GM23338 (cell line): ENCODE data around the gene IGF1R. TPM values are rescaled to one million over a fixed set of nuclear protein-coding genes. Genes with fewer than 3 reads are reported as not detected.
A peak's percentile ranks its signal among the peaks of the same experiment; 100 is the strongest.

Source experiments
- ATAC-seq: fragments of 200-7000 bp; cut with Tn5 transposase; 3 replicates; pipeline ENCODE4 v1.9.1; 2020
- DNase-seq: peaks from one replicate; pipeline ENCODE4 v3.0.0-alpha.2; 2015; ENCODE audit warnings: low spot score
- H2AFZ ChIP-seq: fragments of 200-600 bp; sonication (generic); 2 replicates; pipeline ENCODE4 v1.8.0; 2016; ENCODE audit warnings: antibody characterized with exemption, mild to moderate bottlenecking, moderate library complexity
- H3F3A ChIP-seq: fragments of 200-600 bp; sonication (generic); replicated peaks from 2 replicates; pipeline ENCODE4 v1.8.0; 2017; ENCODE audit warnings: antibody characterized with exemption, mixed run types, low read depth
- H3K27ac ChIP-seq: fragments of 200-600 bp; sonication (generic); 2 replicates; pipeline ENCODE4 v1.6.1; 2016; ENCODE audit warnings: low read depth
- H3K27me3 ChIP-seq: fragments of 200-600 bp; sonication (generic); 2 replicates; pipeline ENCODE4 v1.8.0; 2016; ENCODE audit warnings: mild to moderate bottlenecking, mixed run types, moderate library complexity; ENCODE audit not compliant: insufficient read depth
- H3K36me3 ChIP-seq: fragments of 200-600 bp; sonication (generic); 2 replicates; pipeline ENCODE4 v1.8.0; 2016; ENCODE audit warnings: mild to moderate bottlenecking; ENCODE audit not compliant: insufficient read depth
- H3K4me1 ChIP-seq: fragments of 200-600 bp; sonication (generic); 2 replicates; pipeline ENCODE4 v1.8.0; 2016; ENCODE audit warnings: mild to moderate bottlenecking, moderate library complexity; ENCODE audit not compliant: insufficient read depth
- H3K4me2 ChIP-seq: fragments of 200-600 bp; sonication (generic); 2 replicates; pipeline ENCODE4 v1.7.1; 2017; ENCODE audit warnings: mixed run types
- H3K4me3 ChIP-seq: fragments of 200-600 bp; sonication (generic); 2 replicates; pipeline ENCODE4 v1.6.1; 2016; ENCODE audit warnings: mixed run types
- H3K79me2 ChIP-seq: fragments of 200-600 bp; sonication (generic); replicated peaks from 2 replicates; pipeline ENCODE4 v1.8.0; 2017; ENCODE audit warnings: mild to moderate bottlenecking; ENCODE audit not compliant: insufficient read depth
- H3K9me2 ChIP-seq: fragments of 200-600 bp; sonication (generic); 2 replicates; pipeline ENCODE4 v1.8.0; 2017; ENCODE audit not compliant: insufficient read depth
- H4K20me1 ChIP-seq: fragments of 200-600 bp; sonication (generic); replicated peaks from 2 replicates; pipeline ENCODE4 v1.8.0; 2017; ENCODE audit warnings: mild to moderate bottlenecking; ENCODE audit not compliant: insufficient read depth
- H3K27ac Mint-ChIP-seq: 2 replicates; pipeline ENCODE4 v1.8.0; 2020; ENCODE audit warnings: inconsistent platforms, mild to moderate bottlenecking, moderate library complexity, mixed read lengths
- H3K27me3 Mint-ChIP-seq: 3 replicates; pipeline ENCODE4 v1.8.0; 2022; ENCODE audit warnings: low read depth, mild to moderate bottlenecking, moderate library complexity, mixed read lengths, inconsistent platforms; ENCODE audit not compliant: insufficient read depth, poor library complexity
- H3K36me3 Mint-ChIP-seq: 3 replicates; pipeline ENCODE4 v1.8.0; 2021; ENCODE audit warnings: low read depth, mild to moderate bottlenecking, inconsistent platforms, moderate library complexity, mixed read lengths
- H3K4me1 Mint-ChIP-seq: 3 replicates; pipeline ENCODE4 v1.8.0; 2020; ENCODE audit warnings: mild to moderate bottlenecking, inconsistent platforms, mixed read lengths
- H3K4me3 Mint-ChIP-seq: 3 replicates; pipeline ENCODE4 v1.8.0; 2021; ENCODE audit warnings: moderate library complexity, mild to moderate bottlenecking, inconsistent platforms, mixed read lengths
- H3K9me3 Mint-ChIP-seq: 3 replicates; pipeline ENCODE4 v1.8.0; 2020; ENCODE audit warnings: moderate library complexity, mild to moderate bottlenecking, inconsistent platforms, mixed read lengths
- CREB1 ChIP-seq: fragments of 250-450 bp; sonication (Bioruptor Pico); IDR thresholded peaks from 2 replicates; pipeline ENCODE4 v1.5.0; 2020; ENCODE audit warnings: low read depth, mild to moderate bottlenecking, moderate library complexity
- EZH2phosphoT487 ChIP-seq: fragments of 200-600 bp; sonication (generic); IDR thresholded peaks from one replicate; pipeline ENCODE4 v1.8.1; 2018; ENCODE audit warnings: antibody characterized with exemption; ENCODE audit not compliant: unreplicated experiment
- NANOG ChIP-seq: IDR thresholded peaks from 2 replicates; pipeline ENCODE4 v1.6.1; 2016; ENCODE audit warnings: antibody characterized with exemption, borderline replicate concordance
- STAT1 ChIP-seq: IDR thresholded peaks from one replicate; pipeline ENCODE4 v1.6.1; 2016; ENCODE audit warnings: antibody characterized with exemption; ENCODE audit not compliant: unreplicated experiment
- ZNF114 ChIP-seq: fragments of 250-450 bp; sonication (Bioruptor Pico); IDR thresholded peaks from 2 replicates; pipeline ENCODE4 v1.5.0; 2020; ENCODE audit warnings: mild to moderate bottlenecking, moderate library complexity
- ZNF331 ChIP-seq: fragments of 250-450 bp; sonication (Bioruptor Pico); IDR thresholded peaks from 2 replicates; pipeline ENCODE4 v1.5.0; 2020; ENCODE audit warnings: low read depth, mild to moderate bottlenecking, moderate library complexity
- polyA plus RNA-seq: library from polyadenylated mRNA; unstranded; fragments of >200 nt; fragmentation: Nextera tagmentation; extraction: Ambion mirVana; gene quantifications from 2 replicates; pipeline ENCODE4 v1.2.1, GENCODE V29; 2016
- total RNA-seq: library from RNA; depleted of rRNA; stranded (reverse); fragments of >200 nt; shearing (Covaris generic); gene quantifications from 2 replicates; pipeline ENCODE4 v1.2.3, GENCODE V29; 2014
- TF ChIP-seq, protein P1 (sequence below): IDR thresholded peaks from one replicate; pipeline ENCODE4 v1.6.1; 2018; ENCODE audit warnings: antibody characterized with exemption; ENCODE audit not compliant: unreplicated experiment
- TF ChIP-seq, protein P2 (sequence below), 2 experiments: fragments of 200-600 bp in 1 of 2; sonication (generic) in 1 of 2; conservative IDR thresholded peaks; 2 replicates each; pipeline versions ENCODE4 v1.5.1 to v1.6.1; 2016 to 2017; ENCODE audit warnings: antibody characterized with exemption in 2 of 2, low read depth in 2 of 2, mild to moderate bottlenecking in 2 of 2, moderate library complexity in 1 of 2
- TF ChIP-seq, protein P3 (sequence below): fragments of 250-450 bp; sonication (Bioruptor Pico); IDR thresholded peaks from 2 replicates; pipeline ENCODE4 v1.5.0; 2020; ENCODE audit warnings: mild to moderate bottlenecking, moderate library complexity

IGF1R gene
- total and polyA plus RNA-seq, 2 experiments from 2014 or later = 20.4 to 92.2 TPM

DNA sequence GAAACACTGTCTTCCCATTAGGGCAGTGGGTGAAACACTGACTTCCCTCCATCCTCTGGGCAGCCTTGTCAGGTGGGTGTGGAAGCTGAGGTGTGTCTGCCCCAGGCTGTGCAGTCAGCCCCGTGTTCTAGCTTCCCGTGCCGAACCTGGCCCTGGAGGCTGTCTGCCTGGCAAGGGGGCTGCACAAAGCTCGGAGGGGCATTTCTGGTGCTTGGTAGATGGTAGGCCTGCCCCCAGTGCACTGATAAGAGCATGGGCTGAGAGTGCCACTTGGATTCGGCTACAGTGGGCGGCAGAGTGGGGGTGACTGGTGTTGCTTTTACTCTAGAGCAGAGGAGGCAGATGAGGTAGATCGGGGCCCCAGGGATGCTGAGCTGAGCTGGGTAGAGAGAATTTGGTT lies 21.3 kb downstream of the IGF1R start:
- no peak overlapping the region for H2AFZ ChIP-seq
- H3K36me3 ChIP-seq = no peaks in the 10 kb centered on the region
- DNase-seq = no peak
- H3K27ac Mint-ChIP-seq = peak overlapping the region; percentile 92
- peaks cover 89% of the 10 kb centered on the region for H3K79me2 ChIP-seq
- no peaks in the 10 kb centered on the region for H3K27me3 ChIP-seq
- TF ChIP-seq ZNF331 (CRISPR knock-in tag) = no peak
- no peak for TF ChIP-seq EZH2phosphoT487
- TF ChIP-seq, protein P1, sequence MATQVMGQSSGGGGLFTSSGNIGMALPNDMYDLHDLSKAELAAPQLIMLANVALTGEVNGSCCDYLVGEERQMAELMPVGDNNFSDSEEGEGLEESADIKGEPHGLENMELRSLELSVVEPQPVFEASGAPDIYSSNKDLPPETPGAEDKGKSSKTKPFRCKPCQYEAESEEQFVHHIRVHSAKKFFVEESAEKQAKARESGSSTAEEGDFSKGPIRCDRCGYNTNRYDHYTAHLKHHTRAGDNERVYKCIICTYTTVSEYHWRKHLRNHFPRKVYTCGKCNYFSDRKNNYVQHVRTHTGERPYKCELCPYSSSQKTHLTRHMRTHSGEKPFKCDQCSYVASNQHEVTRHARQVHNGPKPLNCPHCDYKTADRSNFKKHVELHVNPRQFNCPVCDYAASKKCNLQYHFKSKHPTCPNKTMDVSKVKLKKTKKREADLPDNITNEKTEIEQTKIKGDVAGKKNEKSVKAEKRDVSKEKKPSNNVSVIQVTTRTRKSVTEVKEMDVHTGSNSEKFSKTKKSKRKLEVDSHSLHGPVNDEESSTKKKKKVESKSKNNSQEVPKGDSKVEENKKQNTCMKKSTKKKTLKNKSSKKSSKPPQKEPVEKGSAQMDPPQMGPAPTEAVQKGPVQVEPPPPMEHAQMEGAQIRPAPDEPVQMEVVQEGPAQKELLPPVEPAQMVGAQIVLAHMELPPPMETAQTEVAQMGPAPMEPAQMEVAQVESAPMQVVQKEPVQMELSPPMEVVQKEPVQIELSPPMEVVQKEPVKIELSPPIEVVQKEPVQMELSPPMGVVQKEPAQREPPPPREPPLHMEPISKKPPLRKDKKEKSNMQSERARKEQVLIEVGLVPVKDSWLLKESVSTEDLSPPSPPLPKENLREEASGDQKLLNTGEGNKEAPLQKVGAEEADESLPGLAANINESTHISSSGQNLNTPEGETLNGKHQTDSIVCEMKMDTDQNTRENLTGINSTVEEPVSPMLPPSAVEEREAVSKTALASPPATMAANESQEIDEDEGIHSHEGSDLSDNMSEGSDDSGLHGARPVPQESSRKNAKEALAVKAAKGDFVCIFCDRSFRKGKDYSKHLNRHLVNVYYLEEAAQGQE = no peak
- TF ChIP-seq, protein P2, sequence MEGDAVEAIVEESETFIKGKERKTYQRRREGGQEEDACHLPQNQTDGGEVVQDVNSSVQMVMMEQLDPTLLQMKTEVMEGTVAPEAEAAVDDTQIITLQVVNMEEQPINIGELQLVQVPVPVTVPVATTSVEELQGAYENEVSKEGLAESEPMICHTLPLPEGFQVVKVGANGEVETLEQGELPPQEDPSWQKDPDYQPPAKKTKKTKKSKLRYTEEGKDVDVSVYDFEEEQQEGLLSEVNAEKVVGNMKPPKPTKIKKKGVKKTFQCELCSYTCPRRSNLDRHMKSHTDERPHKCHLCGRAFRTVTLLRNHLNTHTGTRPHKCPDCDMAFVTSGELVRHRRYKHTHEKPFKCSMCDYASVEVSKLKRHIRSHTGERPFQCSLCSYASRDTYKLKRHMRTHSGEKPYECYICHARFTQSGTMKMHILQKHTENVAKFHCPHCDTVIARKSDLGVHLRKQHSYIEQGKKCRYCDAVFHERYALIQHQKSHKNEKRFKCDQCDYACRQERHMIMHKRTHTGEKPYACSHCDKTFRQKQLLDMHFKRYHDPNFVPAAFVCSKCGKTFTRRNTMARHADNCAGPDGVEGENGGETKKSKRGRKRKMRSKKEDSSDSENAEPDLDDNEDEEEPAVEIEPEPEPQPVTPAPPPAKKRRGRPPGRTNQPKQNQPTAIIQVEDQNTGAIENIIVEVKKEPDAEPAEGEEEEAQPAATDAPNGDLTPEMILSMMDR (conservative IDR thresholded peaks at IDR 0.05; ENCODE audit: low read depth in 2 of 2) = no peak
- no peak for TF ChIP-seq ZNF114 (CRISPR knock-in tag)
- no peak for TF ChIP-seq NANOG
- TF ChIP-seq STAT1 = no peak
- peaks cover 92% of the 10 kb centered on the region for H3K4me1 Mint-ChIP-seq
- H3K4me2 ChIP-seq = peak overlapping the region; percentile 55; the same call in 1 of the 2 replicates
- H3K4me3 Mint-ChIP-seq = peak overlapping the region; percentile 40; the same call in 1 of the 3 replicates
- H3K9me2 ChIP-seq = no peaks in the 10 kb centered on the region
- ATAC-seq = no peak
- H3F3A ChIP-seq = peaks cover 10% of the 10 kb centered on the region; the same call in 1 of the 2 replicates
- no peak overlapping the region; the same call in 1 of the 2 replicates for H3K4me3 ChIP-seq
- peaks cover 87% of the 10 kb centered on the region for H3K4me1 ChIP-seq
- peaks cover 15% of the 10 kb centered on the region for H4K20me1 ChIP-seq
- H3K27ac ChIP-seq = peak overlapping the region; percentile 98
- H3K27me3 Mint-ChIP-seq = peaks cover 7% of the 10 kb centered on the region
- H3K9me3 Mint-ChIP-seq = no peaks in the 10 kb centered on the region
- peaks cover 5% of the 10 kb centered on the region for H3K36me3 Mint-ChIP-seq

DNA sequence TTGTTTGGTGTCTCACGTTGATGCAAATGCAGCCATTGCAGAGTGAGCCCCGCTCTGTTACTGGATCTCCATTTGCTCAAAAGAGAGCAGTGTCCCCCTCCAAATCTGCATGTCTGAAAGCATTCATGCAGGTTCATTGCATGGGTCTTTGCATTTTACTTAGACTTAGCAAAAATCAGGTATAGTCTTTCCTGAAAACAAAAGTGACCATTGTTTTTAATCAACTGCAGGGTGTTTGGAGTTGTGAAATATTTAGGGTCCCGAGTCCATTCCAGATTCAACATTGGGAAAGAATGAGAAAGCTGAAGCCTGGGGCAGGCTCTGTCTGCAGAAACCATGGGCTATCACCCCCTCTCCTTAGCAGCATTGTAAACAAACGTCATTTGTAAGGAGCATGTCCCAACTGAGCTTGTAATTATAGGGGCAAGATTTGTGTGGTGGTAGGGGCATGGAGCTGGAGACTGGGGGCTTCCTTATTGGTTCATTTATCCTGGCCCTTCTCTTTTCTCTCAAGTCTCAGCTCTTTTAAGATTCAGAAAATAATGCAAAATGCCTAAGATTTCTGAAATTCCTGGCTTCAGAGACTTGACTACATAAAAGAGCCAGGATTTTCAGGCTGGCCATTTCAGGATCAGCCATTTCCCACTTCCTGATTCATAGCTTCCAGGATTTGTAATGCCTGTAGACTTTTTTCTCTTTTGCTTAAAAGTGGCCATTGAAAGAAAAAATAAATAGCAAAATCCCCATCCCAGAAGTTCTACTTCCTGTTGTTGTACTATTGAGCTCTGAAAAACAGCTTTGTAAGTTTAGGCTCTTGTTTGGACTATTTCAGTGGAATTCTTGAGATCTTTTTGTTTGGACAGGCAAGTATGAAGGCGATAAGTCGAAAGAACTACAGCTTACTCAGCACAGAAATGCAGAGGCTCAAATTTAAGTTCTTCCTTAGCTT lies 23.0 kb downstream of the IGF1R start:
- peak overlapping the region; percentile 92 for H3K27ac Mint-ChIP-seq
- peaks cover 5% of the 10 kb centered on the region for H3K36me3 Mint-ChIP-seq
- H3F3A ChIP-seq = peaks cover 10% of the 10 kb centered on the region; the same call in 1 of the 2 replicates
- H3K4me1 ChIP-seq = peaks cover 75% of the 10 kb centered on the region
- H3K27me3 ChIP-seq = no peaks in the 10 kb centered on the region
- no peaks in the 10 kb centered on the region for H3K36me3 ChIP-seq
- H2AFZ ChIP-seq = no peak overlapping the region
- H3K9me2 ChIP-seq = no peaks in the 10 kb centered on the region
- H3K4me2 ChIP-seq = peak overlapping the region; percentile 55
- H3K4me3 Mint-ChIP-seq = peak overlapping the region; percentile 40
- peak overlapping the region; percentile 23 for H3K4me3 ChIP-seq
- DNase-seq = peak; percentile 95
- H3K27me3 Mint-ChIP-seq = peaks cover 7% of the 10 kb centered on the region
- no peaks in the 10 kb centered on the region for H3K9me3 Mint-ChIP-seq
- peaks cover 85% of the 10 kb centered on the region for H3K4me1 Mint-ChIP-seq
- H3K27ac ChIP-seq = peak overlapping the region; percentile 98
- H4K20me1 ChIP-seq = peaks cover 3% of the 10 kb centered on the region
- peak; percentile 66 for ATAC-seq
- H3K79me2 ChIP-seq = peaks cover 89% of the 10 kb centered on the region
- no peak for TF ChIP-seq CREB1
- TF ChIP-seq, protein P3, sequence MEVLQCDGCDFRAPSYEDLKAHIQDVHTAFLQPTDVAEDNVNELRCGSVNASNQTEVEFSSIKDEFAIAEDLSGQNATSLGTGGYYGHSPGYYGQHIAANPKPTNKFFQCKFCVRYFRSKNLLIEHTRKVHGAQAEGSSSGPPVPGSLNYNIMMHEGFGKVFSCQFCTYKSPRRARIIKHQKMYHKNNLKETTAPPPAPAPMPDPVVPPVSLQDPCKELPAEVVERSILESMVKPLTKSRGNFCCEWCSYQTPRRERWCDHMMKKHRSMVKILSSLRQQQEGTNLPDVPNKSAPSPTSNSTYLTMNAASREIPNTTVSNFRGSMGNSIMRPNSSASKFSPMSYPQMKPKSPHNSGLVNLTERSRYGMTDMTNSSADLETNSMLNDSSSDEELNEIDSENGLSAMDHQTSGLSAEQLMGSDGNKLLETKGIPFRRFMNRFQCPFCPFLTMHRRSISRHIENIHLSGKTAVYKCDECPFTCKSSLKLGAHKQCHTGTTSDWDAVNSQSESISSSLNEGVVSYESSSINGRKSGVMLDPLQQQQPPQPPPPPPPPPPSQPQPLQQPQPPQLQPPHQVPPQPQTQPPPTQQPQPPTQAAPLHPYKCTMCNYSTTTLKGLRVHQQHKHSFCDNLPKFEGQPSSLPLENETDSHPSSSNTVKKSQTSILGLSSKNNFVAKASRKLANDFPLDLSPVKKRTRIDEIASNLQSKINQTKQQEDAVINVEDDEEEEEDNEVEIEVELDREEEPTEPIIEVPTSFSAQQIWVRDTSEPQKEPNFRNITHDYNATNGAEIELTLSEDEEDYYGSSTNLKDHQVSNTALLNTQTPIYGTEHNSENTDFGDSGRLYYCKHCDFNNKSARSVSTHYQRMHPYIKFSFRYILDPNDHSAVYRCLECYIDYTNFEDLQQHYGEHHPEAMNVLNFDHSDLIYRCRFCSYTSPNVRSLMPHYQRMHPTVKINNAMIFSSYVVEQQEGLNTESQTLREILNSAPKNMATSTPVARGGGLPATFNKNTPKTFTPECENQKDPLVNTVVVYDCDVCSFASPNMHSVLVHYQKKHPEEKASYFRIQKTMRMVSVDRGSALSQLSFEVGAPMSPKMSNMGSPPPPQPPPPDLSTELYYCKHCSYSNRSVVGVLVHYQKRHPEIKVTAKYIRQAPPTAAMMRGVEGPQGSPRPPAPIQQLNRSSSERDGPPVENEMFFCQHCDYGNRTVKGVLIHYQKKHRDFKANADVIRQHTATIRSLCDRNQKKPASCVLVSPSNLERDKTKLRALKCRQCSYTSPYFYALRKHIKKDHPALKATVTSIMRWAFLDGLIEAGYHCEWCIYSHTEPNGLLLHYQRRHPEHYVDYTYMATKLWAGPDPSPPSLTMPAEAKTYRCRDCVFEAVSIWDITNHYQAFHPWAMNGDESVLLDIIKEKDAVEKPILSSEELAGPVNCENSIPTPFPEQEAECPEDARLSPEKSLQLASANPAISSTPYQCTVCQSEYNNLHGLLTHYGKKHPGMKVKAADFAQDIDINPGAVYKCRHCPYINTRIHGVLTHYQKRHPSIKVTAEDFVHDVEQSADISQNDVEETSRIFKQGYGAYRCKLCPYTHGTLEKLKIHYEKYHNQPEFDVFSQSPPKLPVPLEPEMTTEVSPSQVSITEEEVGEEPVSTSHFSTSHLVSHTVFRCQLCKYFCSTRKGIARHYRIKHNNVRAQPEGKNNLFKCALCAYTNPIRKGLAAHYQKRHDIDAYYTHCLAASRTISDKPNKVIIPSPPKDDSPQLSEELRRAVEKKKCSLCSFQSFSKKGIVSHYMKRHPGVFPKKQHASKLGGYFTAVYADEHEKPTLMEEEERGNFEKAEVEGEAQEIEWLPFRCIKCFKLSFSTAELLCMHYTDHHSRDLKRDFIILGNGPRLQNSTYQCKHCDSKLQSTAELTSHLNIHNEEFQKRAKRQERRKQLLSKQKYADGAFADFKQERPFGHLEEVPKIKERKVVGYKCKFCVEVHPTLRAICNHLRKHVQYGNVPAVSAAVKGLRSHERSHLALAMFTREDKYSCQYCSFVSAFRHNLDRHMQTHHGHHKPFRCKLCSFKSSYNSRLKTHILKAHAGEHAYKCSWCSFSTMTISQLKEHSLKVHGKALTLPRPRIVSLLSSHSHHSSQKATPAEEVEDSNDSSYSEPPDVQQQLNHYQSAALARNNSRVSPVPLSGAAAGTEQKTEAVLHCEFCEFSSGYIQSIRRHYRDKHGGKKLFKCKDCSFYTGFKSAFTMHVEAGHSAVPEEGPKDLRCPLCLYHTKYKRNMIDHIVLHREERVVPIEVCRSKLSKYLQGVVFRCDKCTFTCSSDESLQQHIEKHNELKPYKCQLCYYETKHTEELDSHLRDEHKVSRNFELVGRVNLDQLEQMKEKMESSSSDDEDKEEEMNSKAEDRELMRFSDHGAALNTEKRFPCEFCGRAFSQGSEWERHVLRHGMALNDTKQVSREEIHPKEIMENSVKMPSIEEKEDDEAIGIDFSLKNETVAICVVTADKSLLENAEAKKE (CRISPR knock-in tag) = no peak
